AG04450 (cell line): ENCODE data around the gene LYRM1. TPM values are rescaled to one million over a fixed set of nuclear protein-coding genes. Genes with fewer than 3 reads are reported as not detected.

Source experiments
- CTCF ChIA-PET: fragments of 300-600, 350-600 bp; formaldehyde crosslinking; extraction: SDS; loops from one replicate; lab custom pipeline; 2022; ENCODE audit warnings: antibody characterized with exemption, inconsistent platforms; lab: Charles Lee
- POLR2A ChIA-PET: fragments of 350-600 bp; formaldehyde crosslinking; extraction: SDS; loops from one replicate; lab custom pipeline; 2021; ENCODE audit warnings: antibody characterized with exemption, inconsistent platforms; lab: Yijun Ruan, JAX
- DNase-seq: peaks from one replicate; pipeline ENCODE4 v3.0.0-alpha.2; 2011; ENCODE audit warnings: low read depth, low spot score
- H3K27ac ChIP-seq: one replicate; pipeline ENCODE4 v1.5.1; 2012; ENCODE audit warnings: low read depth, low read length, control low read depth
- H3K27me3 ChIP-seq: one replicate; pipeline ENCODE4 v1.6.0; 2012; ENCODE audit warnings: low read length; ENCODE audit not compliant: control insufficient read depth, insufficient read depth
- H3K4me3 ChIP-seq: 2 replicates; pipeline ENCODE4 v1.5.1; 2011; ENCODE audit warnings: mild to moderate bottlenecking, low read depth, low read length, control low read depth
- H3K9me3 ChIP-seq: 2 replicates; pipeline ENCODE4 v1.5.1; 2012; ENCODE audit warnings: low read length; ENCODE audit not compliant: control insufficient read depth, insufficient read depth
- polyA plus RNA-seq: library from polyadenylated mRNA; depleted of rRNA; stranded (reverse); fragments of >200 nt; gene quantifications from 2 replicates; pipeline ENCODE4 v1.2.3, GENCODE V29; 2011
- TF ChIP-seq, protein P1 (sequence below): IDR thresholded peaks from 2 replicates; pipeline ENCODE4 v1.5.1; 2011; ENCODE audit warnings: low read depth, low read length, control low read depth, inconsistent platforms

The LYRM1 gene
- polyA plus RNA-seq, 1 experiment = 41.1 TPM

DNA sequence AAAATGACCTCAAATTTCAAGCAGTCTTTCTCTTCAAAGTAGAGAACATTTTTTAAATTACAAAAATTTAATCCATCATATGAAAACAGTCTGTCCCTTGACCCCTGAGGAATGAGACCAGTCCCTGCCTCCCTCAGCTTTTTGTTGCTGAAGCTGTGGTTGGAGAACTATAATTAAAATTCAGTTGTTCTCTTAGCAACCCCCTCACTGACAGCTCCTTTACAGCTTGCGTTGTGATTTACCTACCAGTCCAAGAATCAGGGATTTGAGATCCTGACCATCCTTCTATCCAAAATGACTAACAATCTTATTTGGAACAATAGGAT, 29.8 kb downstream of the LYRM1 start:
- POLR2A ChIA-PET = interaction anchor here (0.6 kb wide), 1 partner anchor 171 kb away, joined by 7 read pairs; no protein-coding TSS in a partner anchor
- CTCF ChIA-PET = interaction anchor here (0.6 to 0.9 kb wide), 2 partner anchors 73 to 151 kb away, joined by 3 to 4 read pairs; no protein-coding TSS in a partner anchor
- TF ChIP-seq, protein P1, sequence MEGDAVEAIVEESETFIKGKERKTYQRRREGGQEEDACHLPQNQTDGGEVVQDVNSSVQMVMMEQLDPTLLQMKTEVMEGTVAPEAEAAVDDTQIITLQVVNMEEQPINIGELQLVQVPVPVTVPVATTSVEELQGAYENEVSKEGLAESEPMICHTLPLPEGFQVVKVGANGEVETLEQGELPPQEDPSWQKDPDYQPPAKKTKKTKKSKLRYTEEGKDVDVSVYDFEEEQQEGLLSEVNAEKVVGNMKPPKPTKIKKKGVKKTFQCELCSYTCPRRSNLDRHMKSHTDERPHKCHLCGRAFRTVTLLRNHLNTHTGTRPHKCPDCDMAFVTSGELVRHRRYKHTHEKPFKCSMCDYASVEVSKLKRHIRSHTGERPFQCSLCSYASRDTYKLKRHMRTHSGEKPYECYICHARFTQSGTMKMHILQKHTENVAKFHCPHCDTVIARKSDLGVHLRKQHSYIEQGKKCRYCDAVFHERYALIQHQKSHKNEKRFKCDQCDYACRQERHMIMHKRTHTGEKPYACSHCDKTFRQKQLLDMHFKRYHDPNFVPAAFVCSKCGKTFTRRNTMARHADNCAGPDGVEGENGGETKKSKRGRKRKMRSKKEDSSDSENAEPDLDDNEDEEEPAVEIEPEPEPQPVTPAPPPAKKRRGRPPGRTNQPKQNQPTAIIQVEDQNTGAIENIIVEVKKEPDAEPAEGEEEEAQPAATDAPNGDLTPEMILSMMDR = no peak

DNA sequence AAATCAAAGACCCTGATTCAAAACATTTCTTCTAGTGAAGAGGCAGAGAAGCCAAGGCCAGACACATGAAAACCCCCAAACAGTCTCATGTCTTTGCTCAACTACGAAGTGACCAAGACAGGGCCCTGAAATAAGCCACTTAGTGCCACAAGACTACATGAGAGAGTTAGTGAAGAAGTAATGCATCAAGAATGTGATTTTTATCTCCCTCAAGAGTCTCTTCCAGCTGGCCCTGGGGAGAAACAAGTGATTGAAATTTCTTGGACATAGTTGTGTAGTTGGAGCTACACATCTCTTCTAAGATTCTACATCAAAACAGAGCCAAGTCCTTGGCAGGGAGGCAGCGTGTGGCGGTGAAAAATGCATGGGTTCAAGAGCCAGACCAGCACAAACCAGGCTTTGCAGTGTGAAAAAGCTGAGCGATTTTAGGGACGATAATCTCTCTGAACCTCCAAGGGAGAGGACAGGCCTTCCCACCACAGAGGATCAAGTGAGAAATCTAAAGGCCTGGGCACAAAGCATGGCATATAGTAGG, 30.6 kb downstream of the LYRM1 start:
- ChIA-PET POLR2A (interaction anchor here (0.6 kb wide), 1 partner anchor 172 kb away, joined by 7 read pairs; no protein-coding TSS in a partner anchor), CTCF (no interaction called here)
- Histone ChIP-seq H3K9me3 (no peaks in the 10 kb centered on the region), H3K27me3 (peaks cover 5% of the 10 kb centered on the region), H3K4me3 (no peak overlapping the region), H3K27ac (no peak overlapping the region)
- DNase-seq = no peak
- TF ChIP-seq, protein P1 = no peak

More for the DNA sequence above, 29.8 kb downstream of the LYRM1 start:
- Histone ChIP-seq H3K9me3 (no peaks in the 10 kb centered on the region), H3K27me3 (peaks cover 5% of the 10 kb centered on the region), H3K27ac (no peak overlapping the region), H3K4me3 (no peak overlapping the region)
- no peak for DNase-seq

DNA sequence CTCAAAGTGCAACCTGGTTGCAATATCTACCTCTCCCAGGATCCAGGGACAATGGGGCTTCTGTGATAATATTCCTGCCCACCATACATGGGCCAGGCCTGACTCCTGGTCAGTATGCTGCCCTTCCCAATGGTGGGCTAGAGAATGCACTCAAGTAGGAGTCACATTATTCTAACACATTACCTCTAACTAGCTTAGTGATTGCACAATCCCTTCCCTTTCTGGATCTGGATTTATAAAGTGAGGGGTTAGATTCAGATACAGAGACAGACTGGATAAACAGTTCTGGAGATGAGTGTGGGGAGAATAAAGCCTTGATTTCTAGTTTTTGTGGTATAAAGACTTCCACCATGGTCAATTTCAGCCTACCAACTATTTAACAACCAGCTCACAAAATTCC, 33.0 kb downstream of the LYRM1 start:
- ChIA-PET POLR2A (interaction anchor here (0.6 kb wide), 1 partner anchor 651 kb away, joined by 5 read pairs; no protein-coding TSS in a partner anchor), CTCF (no interaction called here)
- Histone ChIP-seq H3K4me3 (no peak overlapping the region), H3K9me3 (no peaks in the 10 kb centered on the region), H3K27me3 (peaks cover 5% of the 10 kb centered on the region), H3K27ac (no peak overlapping the region)
- TF ChIP-seq, protein P1 = no peak
- DNase-seq = no peak

DNA sequence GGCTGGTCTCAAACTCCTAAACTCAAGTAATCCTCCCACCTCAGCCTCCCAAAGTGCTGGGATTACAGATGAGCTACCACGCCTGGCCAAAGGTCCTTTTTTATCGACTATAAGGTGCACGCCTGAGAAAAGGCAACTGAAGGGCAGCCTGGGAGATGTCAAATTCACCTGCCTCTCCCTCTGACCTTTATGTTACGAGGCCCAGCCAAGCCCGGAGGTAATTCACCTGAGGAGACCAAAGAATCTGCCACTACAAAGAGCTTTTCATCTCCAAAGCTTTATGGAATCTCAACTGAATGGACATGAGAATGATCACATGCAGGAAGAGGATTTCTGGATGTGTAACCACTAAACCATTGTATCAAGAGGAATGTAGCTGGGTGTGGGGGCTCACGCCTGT, 37.2 kb downstream of the LYRM1 start:
- no peak overlapping the region for H3K4me3 ChIP-seq
- TF ChIP-seq, protein P1 = no peak
- CTCF ChIA-PET = interaction anchor here (0.7 kb wide), 1 partner anchor 211 kb away, joined by 5 read pairs; no protein-coding TSS in a partner anchor
- H3K27me3 ChIP-seq = peaks cover 5% of the 10 kb centered on the region
- POLR2A ChIA-PET = no interaction called here
- H3K9me3 ChIP-seq = no peaks in the 10 kb centered on the region
- no peak overlapping the region for H3K27ac ChIP-seq
- DNase-seq = no peak

DNA sequence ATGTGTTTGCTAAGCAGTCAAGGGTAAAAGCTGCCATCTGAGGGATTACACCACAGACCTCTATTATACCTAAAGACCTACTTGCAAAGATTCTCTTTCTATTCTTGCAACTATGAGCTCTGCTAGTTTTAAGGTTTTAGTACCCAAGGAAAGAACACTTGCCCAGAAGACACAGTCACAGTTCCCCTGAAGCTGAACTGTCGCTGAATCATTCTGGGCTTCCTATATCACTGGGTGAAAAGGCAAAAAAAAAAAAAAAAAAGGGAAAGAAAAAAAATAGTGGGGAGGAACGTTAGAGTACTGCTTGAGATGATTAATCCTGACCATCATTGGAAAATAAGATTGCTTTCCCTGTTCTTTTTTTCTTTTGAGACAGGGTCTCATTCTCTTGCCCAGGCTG, 37.9 kb downstream of the LYRM1 start:
- Histone ChIP-seq H3K27me3 (peaks cover 5% of the 10 kb centered on the region), H3K9me3 (no peaks in the 10 kb centered on the region), H3K4me3 (no peak overlapping the region), H3K27ac (no peak overlapping the region)
- ChIA-PET CTCF (interaction anchor here (0.7 kb wide), 1 partner anchor 211 kb away, joined by 5 read pairs; no protein-coding TSS in a partner anchor), POLR2A (interaction anchor here (0.7 kb wide), 1 partner anchor 88 kb away, joined by 13 read pairs; no protein-coding TSS in a partner anchor)
- no peak for DNase-seq
- TF ChIP-seq, protein P1 = no peak
